ENCODE results near the gene ANKHD1. TPM values are rescaled to one million over a fixed set of nuclear protein-coding genes. Genes with fewer than 3 reads are reported as not detected.

ANKHD1 gene
- total and polyA plus RNA-seq, 2 donors (not counting 1 experiment from before 2014, with no cell fraction given) = 45.4 to 74.5 TPM

GRCh38 chr5:140381351-140381750 is 20.3 kb upstream of the ANKHD1 start:
- Histone ChIP-seq H2AFZ (ENCODE audit: low read length) (no peak overlapping the region), H4K20me1 (ENCODE audit: control insufficient read depth, extremely low read depth, insufficient read depth, low read length) (no peaks in the 10 kb centered on the region), H3K27me3 (ENCODE audit: control insufficient read depth, insufficient read depth, low read length) (no peaks in the 10 kb centered on the region), H3K9me3 (ENCODE audit: control insufficient read depth, insufficient read depth, low read depth, low read length) (no peaks in the 10 kb centered on the region), H3K4me1 (ENCODE audit: control insufficient read depth, extremely low read depth, insufficient read depth, low read length) (no peaks in the 10 kb centered on the region), H3K4me3 (replicated peaks in 1 of 4; ENCODE audit: control extremely low read depth in 1 of 4, insufficient read depth in 1 of 4, low read depth in 3 of 4, low read length in 4 of 4) (no peak overlapping the region), H3K36me3 (ENCODE audit: control insufficient read depth, insufficient read depth, low read length) (no peaks in the 10 kb centered on the region), H3K4me2 (ENCODE audit: extremely low read depth, insufficient read depth, low read length) (no peak overlapping the region), H3K27ac (ENCODE audit: insufficient read depth, low read length) (no peak overlapping the region), H3K9ac (ENCODE audit: insufficient read depth, low read length) (no peak overlapping the region), H3K79me2 (ENCODE audit: control insufficient read depth, insufficient read depth, low read length) (no peaks in the 10 kb centered on the region)
- no peak for DNase-seq (ENCODE audit: low read depth in 2 of 2)
- no peak for TF ChIP-seq CTCF (conservative IDR thresholded peaks at IDR 0.05 in 1 of 2, IDR thresholded peaks at IDR 0.05 in 1 of 2; ENCODE audit: low read depth in 1 of 2, low read length in 2 of 2)
- no peak for TF ChIP-seq EZH2 (IDR thresholded peaks at IDR 0.05; ENCODE audit: low read length, missing control alignments)

GRCh38 chr5:140381972-140382371 is 19.7 kb upstream of the ANKHD1 start:
- no peaks in the 10 kb centered on the region for H3K4me1 ChIP-seq (ENCODE audit: control insufficient read depth, extremely low read depth, insufficient read depth, low read length)
- no peak for TF ChIP-seq EZH2 (IDR thresholded peaks at IDR 0.05; ENCODE audit: low read length, missing control alignments)
- TF ChIP-seq CTCF (conservative IDR thresholded peaks at IDR 0.05 in 1 of 2, IDR thresholded peaks at IDR 0.05 in 1 of 2; ENCODE audit: low read depth in 1 of 2, low read length in 2 of 2) = no peak
- H2AFZ ChIP-seq (ENCODE audit: low read length) = no peak overlapping the region
- no peak for DNase-seq (ENCODE audit: low read depth in 2 of 2)
- no peak overlapping the region for H3K4me3 ChIP-seq (replicated peaks in 1 of 4; ENCODE audit: control extremely low read depth in 1 of 4, insufficient read depth in 1 of 4, low read depth in 3 of 4, low read length in 4 of 4)
- H3K9ac ChIP-seq (ENCODE audit: insufficient read depth, low read length) = no peak overlapping the region
- no peaks in the 10 kb centered on the region for H3K36me3 ChIP-seq (ENCODE audit: control insufficient read depth, insufficient read depth, low read length)
- no peaks in the 10 kb centered on the region for H4K20me1 ChIP-seq (ENCODE audit: control insufficient read depth, extremely low read depth, insufficient read depth, low read length)
- no peaks in the 10 kb centered on the region for H3K27me3 ChIP-seq (ENCODE audit: control insufficient read depth, insufficient read depth, low read length)
- no peaks in the 10 kb centered on the region for H3K9me3 ChIP-seq (ENCODE audit: control insufficient read depth, insufficient read depth, low read depth, low read length)
- H3K27ac ChIP-seq (ENCODE audit: insufficient read depth, low read length) = no peak overlapping the region
- no peak overlapping the region for H3K4me2 ChIP-seq (ENCODE audit: extremely low read depth, insufficient read depth, low read length)
- no peaks in the 10 kb centered on the region for H3K79me2 ChIP-seq (ENCODE audit: control insufficient read depth, insufficient read depth, low read length)

- TF ChIP-seq CTCF (conservative IDR thresholded peaks at IDR 0.05 in 1 of 2, IDR thresholded peaks at IDR 0.05 in 1 of 2; ENCODE audit: low read depth in 1 of 2, low read length in 2 of 2) = no peak
- no peak for TF ChIP-seq EZH2 (IDR thresholded peaks at IDR 0.05; ENCODE audit: low read length, missing control alignments)
- Histone ChIP-seq H3K27me3 (ENCODE audit: control insufficient read depth, insufficient read depth, low read length) (no peaks in the 10 kb centered on the region), H3K79me2 (ENCODE audit: control insufficient read depth, insufficient read depth, low read length) (no peaks in the 10 kb centered on the region), H2AFZ (ENCODE audit: low read length) (no peak overlapping the region), H3K27ac (ENCODE audit: insufficient read depth, low read length) (no peak overlapping the region), H3K9ac (ENCODE audit: insufficient read depth, low read length) (no peak overlapping the region), H3K4me3 (replicated peaks in 1 of 4; ENCODE audit: control extremely low read depth in 1 of 4, insufficient read depth in 1 of 4, low read depth in 3 of 4, low read length in 4 of 4) (no peak overlapping the region), H3K9me3 (ENCODE audit: control insufficient read depth, insufficient read depth, low read depth, low read length) (no peaks in the 10 kb centered on the region), H3K4me2 (ENCODE audit: extremely low read depth, insufficient read depth, low read length) (no peak overlapping the region), H3K4me1 (ENCODE audit: control insufficient read depth, extremely low read depth, insufficient read depth, low read length) (no peaks in the 10 kb centered on the region), H3K36me3 (ENCODE audit: control insufficient read depth, insufficient read depth, low read length) (no peaks in the 10 kb centered on the region), H4K20me1 (ENCODE audit: control insufficient read depth, extremely low read depth, insufficient read depth, low read length) (no peaks in the 10 kb centered on the region)
- no peak for DNase-seq (ENCODE audit: low read depth in 2 of 2)
Measured at GRCh38 chr5:140382866-140383265, 18.8 kb upstream of the ANKHD1 start.

All from fibroblast of lung (primary cell).